PFSK-1 (cell line): ENCODE results near the gene RNF217.

Source experiments
- FOXP2 ChIP-seq: optimal IDR thresholded peaks from 2 replicates; pipeline ENCODE3; 2011; ENCODE audit warnings: borderline replicate concordance, control low read depth, inconsistent platforms; ENCODE audit not compliant: insufficient read depth; ENCODE audit errors: extremely low read length, extremely low read depth
- POLR2AphosphoS5 ChIP-seq: IDR thresholded peaks from 2 replicates; pipeline ENCODE4 v1.6.1; 2012; ENCODE audit warnings: low read depth, mild to moderate bottlenecking, control low read depth, low read length, moderate library complexity
- SIN3A ChIP-seq: IDR thresholded peaks from 2 replicates; pipeline ENCODE4 v1.6.1; 2012; ENCODE audit warnings: mild to moderate bottlenecking, low read length, moderate library complexity, borderline replicate concordance; ENCODE audit not compliant: insufficient read depth
- TAF1 ChIP-seq: IDR thresholded peaks from 2 replicates; pipeline ENCODE4 v1.6.1; 2012; ENCODE audit warnings: low read length, control low read depth, borderline replicate concordance; ENCODE audit not compliant: insufficient read depth
- TF ChIP-seq, protein P1 (sequence below), 2 experiments: IDR thresholded peaks; 2 replicates each; pipeline versions ENCODE4 v1.6.1 to v1.8.0; 2011 to 2012; ENCODE audit warnings: low read depth in 2 of 2, low read length in 2 of 2, control low read depth in 1 of 2, inconsistent platforms in 1 of 2, mild to moderate bottlenecking in 1 of 2, moderate library complexity in 1 of 2; ENCODE audit not compliant: insufficient read depth in 1 of 2

RNF217 gene

DNA sequence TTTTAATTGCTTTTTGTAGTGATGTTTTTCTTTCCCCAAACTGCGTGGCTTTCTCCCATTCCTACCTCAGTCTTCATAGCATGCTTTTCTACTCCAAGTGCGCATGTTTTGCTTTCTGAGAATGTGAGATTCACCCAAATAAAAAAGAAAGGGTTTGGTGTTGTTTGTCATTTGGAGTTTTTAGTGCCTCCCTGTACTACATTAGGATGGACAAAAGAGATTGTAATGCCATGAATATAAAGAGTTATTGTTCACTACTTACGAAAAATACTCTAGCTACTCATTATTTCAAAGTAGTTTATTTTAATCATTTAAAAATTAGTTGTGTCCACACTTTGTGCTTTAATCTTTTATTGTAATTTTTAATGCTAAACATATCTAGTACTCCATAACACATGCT lies 81.8 kb downstream of the RNF217 start:
- TF ChIP-seq SIN3A (no peak), FOXP2 (no peak), POLR2AphosphoS5 (no peak), TAF1 (no peak)
- TF ChIP-seq, protein P1, sequence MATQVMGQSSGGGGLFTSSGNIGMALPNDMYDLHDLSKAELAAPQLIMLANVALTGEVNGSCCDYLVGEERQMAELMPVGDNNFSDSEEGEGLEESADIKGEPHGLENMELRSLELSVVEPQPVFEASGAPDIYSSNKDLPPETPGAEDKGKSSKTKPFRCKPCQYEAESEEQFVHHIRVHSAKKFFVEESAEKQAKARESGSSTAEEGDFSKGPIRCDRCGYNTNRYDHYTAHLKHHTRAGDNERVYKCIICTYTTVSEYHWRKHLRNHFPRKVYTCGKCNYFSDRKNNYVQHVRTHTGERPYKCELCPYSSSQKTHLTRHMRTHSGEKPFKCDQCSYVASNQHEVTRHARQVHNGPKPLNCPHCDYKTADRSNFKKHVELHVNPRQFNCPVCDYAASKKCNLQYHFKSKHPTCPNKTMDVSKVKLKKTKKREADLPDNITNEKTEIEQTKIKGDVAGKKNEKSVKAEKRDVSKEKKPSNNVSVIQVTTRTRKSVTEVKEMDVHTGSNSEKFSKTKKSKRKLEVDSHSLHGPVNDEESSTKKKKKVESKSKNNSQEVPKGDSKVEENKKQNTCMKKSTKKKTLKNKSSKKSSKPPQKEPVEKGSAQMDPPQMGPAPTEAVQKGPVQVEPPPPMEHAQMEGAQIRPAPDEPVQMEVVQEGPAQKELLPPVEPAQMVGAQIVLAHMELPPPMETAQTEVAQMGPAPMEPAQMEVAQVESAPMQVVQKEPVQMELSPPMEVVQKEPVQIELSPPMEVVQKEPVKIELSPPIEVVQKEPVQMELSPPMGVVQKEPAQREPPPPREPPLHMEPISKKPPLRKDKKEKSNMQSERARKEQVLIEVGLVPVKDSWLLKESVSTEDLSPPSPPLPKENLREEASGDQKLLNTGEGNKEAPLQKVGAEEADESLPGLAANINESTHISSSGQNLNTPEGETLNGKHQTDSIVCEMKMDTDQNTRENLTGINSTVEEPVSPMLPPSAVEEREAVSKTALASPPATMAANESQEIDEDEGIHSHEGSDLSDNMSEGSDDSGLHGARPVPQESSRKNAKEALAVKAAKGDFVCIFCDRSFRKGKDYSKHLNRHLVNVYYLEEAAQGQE (IDR thresholded peaks at IDR 0.05; ENCODE audit: insufficient read depth in 1 of 2, low read depth in 2 of 2, low read length in 2 of 2), result no peak

DNA sequence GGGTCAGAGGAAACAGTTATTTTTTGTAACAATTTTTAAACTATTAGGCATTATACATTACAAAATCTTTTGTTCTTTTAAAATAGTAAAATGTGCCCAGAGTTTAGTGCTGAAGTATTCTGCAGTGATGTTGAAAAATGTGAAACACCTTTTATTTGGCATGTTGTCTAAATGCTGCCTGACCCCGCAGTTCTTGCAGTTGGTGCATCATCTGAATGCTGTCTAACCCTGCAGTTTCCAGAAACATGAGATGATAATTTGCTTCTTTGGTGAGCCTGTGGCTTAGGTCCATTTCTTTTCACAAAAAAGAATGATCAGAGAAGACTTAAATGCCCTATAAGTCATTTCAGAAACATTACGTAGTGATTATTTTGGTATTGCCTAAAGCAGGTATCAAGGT lies 82.4 kb downstream of the RNF217 start:
- no peak for TF ChIP-seq TAF1
- no peak for TF ChIP-seq FOXP2
- no peak for TF ChIP-seq SIN3A
- TF ChIP-seq, protein P1 (IDR thresholded peaks at IDR 0.05; ENCODE audit: insufficient read depth in 1 of 2, low read depth in 2 of 2, low read length in 2 of 2), result no peak
- TF ChIP-seq POLR2AphosphoS5, result no peak

- TF ChIP-seq, protein P1 (IDR thresholded peaks at IDR 0.05; ENCODE audit: insufficient read depth in 1 of 2, low read depth in 2 of 2, low read length in 2 of 2), result no peak
- TF ChIP-seq SIN3A (no peak), TAF1 (no peak), POLR2AphosphoS5 (no peak), FOXP2 (no peak)
Measured at GRCh38 chr6:125046107-125046925, 84.1 kb downstream of the RNF217 start.

- TF ChIP-seq, protein P1 (IDR thresholded peaks at IDR 0.05; ENCODE audit: insufficient read depth in 1 of 2, low read depth in 2 of 2, low read length in 2 of 2), result no peak
Measured at GRCh38 chr6:125048274-125048673, 86.0 kb downstream of the RNF217 start.
